Measurements from ENCODE around the gene SORCS1. TPM values are rescaled to one million over a fixed set of nuclear protein-coding genes. Genes with fewer than 3 reads are reported as not detected.

The SORCS1 gene
- polyA plus RNA-seq, 4 donors, result 8.3 to 21.3 (median 14.1) TPM

- no peak for DNase-seq (ENCODE audit: low read depth in 4 of 4, low spot score in 2 of 4)
These were observed 253.8 kb downstream of the SORCS1 start for GRCh38 chr10:106910666-106911065.

GRCh38 chr10:106908225-106908624, 256.3 kb downstream of the SORCS1 start:
- no peak for DNase-seq (ENCODE audit: low read depth in 4 of 4, low spot score in 2 of 4)

- no peak for DNase-seq (ENCODE audit: low read depth in 4 of 4, low spot score in 2 of 4)
These were observed 260.3 kb downstream of the SORCS1 start for GRCh38 chr10:106904209-106904608.

- no peak for DNase-seq (ENCODE audit: low read depth in 4 of 4, low spot score in 2 of 4)
These were observed 261.3 kb downstream of the SORCS1 start for GRCh38 chr10:106903180-106903579.

- DNase-seq (ENCODE audit: low read depth in 4 of 4, low spot score in 2 of 4), result no peak
These were observed 264.4 kb downstream of the SORCS1 start for GRCh38 chr10:106900016-106900652.

- no peak for DNase-seq (ENCODE audit: low read depth in 4 of 4, low spot score in 2 of 4)
These were observed 266.1 kb downstream of the SORCS1 start for GRCh38 chr10:106898446-106898845.

- no peak for DNase-seq (ENCODE audit: low read depth in 4 of 4, low spot score in 2 of 4)
These were observed 266.8 kb downstream of the SORCS1 start for GRCh38 chr10:106897719-106898118.

- no peak for DNase-seq (ENCODE audit: low read depth in 4 of 4, low spot score in 2 of 4)
These were observed 269.8 kb downstream of the SORCS1 start for GRCh38 chr10:106894692-106895091.

- no peak for DNase-seq (ENCODE audit: low read depth in 4 of 4, low spot score in 2 of 4)
These were observed 286.9 kb downstream of the SORCS1 start for GRCh38 chr10:106877574-106877973.

GRCh38 chr10:106874604-106874889, 290.0 kb downstream of the SORCS1 start:
- DNase-seq (ENCODE audit: low read depth in 4 of 4, low spot score in 2 of 4), result no peak

GRCh38 chr10:106873770-106874603, 290.5 kb downstream of the SORCS1 start:
- no peak for DNase-seq (ENCODE audit: low read depth in 4 of 4, low spot score in 2 of 4)

- DNase-seq (ENCODE audit: low read depth in 4 of 4, low spot score in 2 of 4), result no peak
These were observed 292.3 kb downstream of the SORCS1 start for GRCh38 chr10:106872176-106872575.

GRCh38 chr10:106866244-106866845, 298.2 kb downstream of the SORCS1 start:
- no peak for DNase-seq (ENCODE audit: low read depth in 4 of 4, low spot score in 2 of 4)

GRCh38 chr10:106864031-106864430, 300.5 kb downstream of the SORCS1 start:
- DNase-seq (ENCODE audit: low read depth in 4 of 4, low spot score in 2 of 4), result no peak

GRCh38 chr10:106863549-106863948, 301.0 kb downstream of the SORCS1 start:
- DNase-seq (ENCODE audit: low read depth in 4 of 4, low spot score in 2 of 4), result no peak

GRCh38 chr10:106859892-106860652, 304.4 kb downstream of the SORCS1 start:
- DNase-seq (ENCODE audit: low read depth in 4 of 4, low spot score in 2 of 4), result no peak

- no peak for DNase-seq (ENCODE audit: low read depth in 4 of 4, low spot score in 2 of 4)
These were observed 306.8 kb downstream of the SORCS1 start for GRCh38 chr10:106857728-106858127.

- no peak for DNase-seq (ENCODE audit: low read depth in 4 of 4, low spot score in 2 of 4)
These were observed 307.3 kb downstream of the SORCS1 start for GRCh38 chr10:106857213-106857612.

GRCh38 chr10:106836933-106837663, 327.4 kb downstream of the SORCS1 start:
- no peak for DNase-seq (ENCODE audit: low read depth in 4 of 4, low spot score in 2 of 4)

- DNase-seq (ENCODE audit: low read depth in 4 of 4, low spot score in 2 of 4), result no peak
These were observed 331.7 kb downstream of the SORCS1 start for GRCh38 chr10:106832846-106833245.
